Measurements from ENCODE around the gene TSPAN7.

Gene TSPAN7

DNA sequence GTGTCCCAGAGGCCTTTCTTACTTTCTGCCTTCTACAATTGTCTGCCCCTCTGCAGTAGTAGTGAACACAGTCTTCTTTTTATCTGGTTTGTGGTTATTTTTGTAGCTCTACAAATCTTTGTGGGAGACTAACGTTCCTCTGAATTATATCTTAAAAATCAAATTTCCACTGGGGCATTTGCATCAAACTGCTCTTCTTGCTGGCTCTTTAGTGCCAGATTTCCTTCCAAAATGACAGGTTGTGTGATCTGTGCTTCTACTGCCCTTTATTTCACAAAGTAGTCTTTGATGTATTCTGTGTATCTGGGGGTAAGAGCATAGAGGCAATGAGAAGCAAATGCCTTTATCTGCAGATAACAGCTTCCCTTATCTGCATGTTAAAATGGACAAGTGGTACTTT, 34.5 kb downstream of the TSPAN7 start:
- no peak for DNase-seq (ENCODE audit: low read depth)

DNA sequence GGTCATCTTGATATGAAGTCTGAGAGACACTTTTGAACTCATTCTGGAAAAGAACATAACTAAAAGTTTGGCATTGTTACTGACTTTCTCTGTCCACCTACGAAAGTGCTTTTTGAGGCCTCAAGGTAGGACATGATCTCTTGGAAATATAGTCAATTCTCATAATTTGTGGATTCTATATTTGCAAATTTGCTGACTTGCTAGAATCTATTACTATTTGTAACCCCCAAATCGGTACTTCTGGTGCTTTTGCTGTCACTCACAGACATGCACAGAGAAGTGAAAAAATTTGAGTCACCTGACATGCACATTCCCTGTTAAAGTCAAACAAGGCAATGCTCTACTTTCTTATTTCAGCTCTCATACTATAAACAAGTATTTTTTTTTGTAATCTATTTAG, 35.6 kb downstream of the TSPAN7 start:
- DNase-seq (ENCODE audit: low read depth), result no peak

DNA sequence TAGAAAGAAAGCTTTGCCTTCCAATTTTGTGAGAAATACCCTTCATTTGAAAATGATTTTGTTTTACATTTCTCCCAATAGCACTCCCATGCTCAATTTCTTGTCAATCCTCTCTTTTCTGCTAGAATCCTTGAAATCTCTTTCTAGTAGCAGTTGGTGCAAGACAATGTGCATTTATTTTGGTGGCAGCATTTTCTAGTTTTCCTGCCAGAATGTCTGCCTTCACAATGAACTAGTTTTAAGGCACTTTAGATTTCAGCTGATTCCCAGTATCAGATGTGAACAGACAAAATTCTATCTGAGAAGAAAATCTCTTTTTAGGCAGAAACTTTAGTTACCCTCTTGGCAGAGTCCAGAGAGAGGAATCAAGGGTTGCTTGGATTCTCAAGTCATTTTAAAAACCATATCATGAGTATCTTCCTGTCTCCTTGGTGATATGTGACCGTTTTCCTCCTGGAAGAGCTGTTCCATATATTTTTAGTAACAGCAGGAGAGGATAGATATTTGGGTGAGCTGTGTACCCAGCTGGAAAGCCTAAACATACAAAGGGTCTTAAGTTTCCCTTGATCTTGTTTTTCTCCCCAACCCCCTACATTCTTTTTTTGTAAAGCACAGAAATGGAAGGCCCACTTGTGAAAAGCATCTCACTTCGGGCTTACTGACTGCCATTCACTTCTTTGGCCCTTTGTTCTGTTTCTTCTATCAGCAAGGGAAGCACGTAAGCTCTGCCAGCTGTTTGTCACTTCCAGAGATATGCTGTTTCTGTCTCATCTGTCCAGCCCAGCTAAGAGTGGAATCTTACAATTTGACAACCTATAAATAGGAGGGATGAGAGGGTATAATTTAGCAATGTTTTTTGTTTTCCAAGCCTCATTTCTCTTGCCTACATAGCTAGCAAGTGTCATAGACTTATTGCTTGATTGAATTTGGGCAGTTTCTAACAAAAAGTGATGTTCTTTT, 38.7 kb downstream of the TSPAN7 start:
- no peak for DNase-seq (ENCODE audit: low read depth)

DNA sequence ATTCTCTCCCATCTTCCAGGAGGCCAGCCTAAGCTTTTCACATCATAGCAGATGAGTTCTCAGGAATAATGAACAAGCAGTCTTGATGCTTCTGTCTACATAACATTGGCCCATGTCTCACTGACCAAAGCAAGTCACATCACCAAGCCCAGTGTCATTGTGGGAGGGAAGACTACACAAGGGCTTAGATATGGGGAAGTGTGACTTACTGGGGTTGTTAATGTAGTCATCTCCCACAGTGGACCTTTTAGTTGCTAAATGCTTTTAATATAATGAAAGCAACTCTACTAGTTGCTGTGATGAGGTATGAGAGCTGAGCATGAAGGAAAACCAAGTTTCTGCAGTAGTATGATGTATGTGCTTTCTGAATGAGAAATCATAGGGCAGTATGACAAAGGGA, 40.5 kb downstream of the TSPAN7 start:
- DNase-seq (ENCODE audit: low read depth), result no peak

DNA sequence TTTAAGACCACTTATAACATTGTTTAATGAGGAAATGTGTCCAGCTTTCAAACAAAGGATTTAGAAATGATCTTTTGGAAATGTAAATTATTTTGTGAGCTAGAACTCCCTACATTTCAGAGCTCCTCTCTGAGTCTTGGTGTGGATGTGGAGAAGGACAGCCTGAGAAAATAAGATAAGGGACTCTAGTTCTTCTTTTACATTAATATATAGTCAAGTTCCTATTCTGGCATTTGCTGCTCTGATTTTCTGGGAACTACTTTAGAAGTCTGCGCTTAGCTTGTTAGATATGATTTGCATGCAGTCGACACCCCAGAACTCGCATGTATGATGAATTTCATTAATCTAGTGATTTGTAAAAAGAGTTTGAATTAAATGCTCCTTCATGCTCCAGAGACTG, 45.5 kb downstream of the TSPAN7 start:
- no peak for DNase-seq (ENCODE audit: low read depth)

DNA sequence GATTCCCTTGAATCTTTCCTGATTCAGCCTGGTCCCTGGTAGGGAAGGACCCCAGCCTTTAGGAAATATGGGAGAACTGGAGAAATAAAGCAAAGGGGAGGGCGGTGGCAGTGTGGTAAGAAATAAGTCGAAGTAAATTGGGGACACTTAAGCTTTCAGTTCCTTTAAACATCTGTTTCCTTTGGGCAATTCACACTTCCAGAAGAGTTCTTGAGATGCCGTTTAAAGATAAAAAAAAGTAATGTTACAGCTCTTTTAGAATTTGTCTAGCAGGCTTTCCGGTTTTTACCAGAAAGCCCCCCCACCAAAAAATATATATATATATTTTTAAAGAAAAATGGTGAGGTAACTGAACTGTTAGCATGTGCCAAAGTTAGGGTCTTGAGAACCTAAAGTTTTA, 46.6 kb downstream of the TSPAN7 start:
- DNase-seq (ENCODE audit: low read depth), result no peak

DNA sequence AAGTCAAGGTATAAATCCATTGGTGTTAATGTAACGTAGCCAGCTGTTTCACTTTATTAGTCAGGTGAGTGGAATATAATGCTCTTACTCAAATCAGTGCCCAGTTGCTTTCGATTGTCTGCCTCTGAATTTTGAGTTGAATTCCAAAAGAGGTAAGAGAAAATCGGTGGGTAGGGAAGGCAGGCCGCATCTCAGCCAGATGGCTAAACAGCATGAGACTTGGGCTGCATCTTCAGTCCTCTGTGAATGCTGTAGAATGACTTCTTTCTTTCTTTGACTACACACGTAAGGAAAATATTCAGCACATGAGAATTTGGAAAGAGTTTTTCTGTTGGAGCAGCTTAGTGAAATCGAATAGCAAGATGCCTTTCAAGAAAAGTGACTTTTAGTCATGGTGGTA, 49.5 kb downstream of the TSPAN7 start:
- no peak for DNase-seq (ENCODE audit: low read depth)

DNA sequence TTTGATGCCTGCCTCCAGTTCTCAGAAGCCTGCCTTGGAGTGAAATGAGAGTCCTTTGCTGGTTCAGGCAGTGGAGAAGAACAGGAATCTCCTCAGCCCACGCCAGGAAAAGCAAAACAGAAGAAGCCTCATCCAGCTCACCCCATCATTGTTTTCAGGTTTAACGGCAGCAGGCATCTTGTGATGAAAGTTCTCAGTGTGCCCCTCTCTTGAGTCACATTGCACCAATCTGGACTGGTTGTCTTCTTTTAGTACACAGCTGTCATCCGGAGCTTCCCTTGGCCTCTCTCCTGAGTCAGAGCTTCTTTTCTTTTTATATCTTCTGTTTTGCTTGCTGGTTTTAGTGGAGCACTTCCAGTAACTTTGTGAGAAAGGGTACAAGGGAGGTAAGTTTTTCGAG, 50.9 kb downstream of the TSPAN7 start:
- DNase-seq (ENCODE audit: low read depth), result no peak

DNA sequence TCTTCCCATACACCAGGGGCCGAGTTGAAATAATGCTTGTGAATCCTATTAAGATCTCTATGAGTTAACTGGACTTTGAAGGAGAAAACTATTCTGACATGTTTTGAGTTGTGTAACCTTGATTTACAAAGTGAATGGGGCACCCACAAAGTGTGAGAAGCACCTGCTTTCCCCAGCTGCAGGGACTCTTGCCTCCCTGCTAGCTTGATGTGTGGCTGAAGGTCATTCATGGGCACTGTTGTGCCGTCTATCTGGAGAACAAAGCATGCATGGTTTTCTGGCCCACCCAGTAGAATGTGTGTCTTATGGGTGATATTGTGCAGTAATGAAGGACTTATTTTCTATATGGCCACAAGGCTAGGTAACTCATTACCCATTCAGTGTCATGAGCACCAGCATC, 53.1 kb downstream of the TSPAN7 start:
- DNase-seq (ENCODE audit: low read depth), result no peak

DNA sequence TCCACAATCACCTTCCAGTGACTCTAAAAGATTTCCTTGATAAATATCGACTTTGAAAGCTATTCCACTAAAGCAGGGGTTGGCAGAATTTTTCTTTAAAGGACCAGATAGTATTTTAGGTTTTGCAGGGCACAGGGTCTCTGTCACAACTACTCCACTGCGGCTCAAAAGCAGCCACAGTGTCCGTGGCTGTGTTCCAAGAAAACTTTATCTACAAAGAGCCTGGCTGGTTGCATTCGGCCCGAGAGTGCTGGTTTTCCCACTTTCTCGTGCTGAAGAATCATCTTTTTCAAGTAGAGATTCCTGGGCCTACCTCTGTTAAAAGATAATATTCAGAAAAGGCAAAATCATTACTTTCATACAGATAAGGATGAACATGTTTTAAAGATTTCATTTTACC, 55.6 kb downstream of the TSPAN7 start:
- no peak for DNase-seq (ENCODE audit: low read depth)

DNA sequence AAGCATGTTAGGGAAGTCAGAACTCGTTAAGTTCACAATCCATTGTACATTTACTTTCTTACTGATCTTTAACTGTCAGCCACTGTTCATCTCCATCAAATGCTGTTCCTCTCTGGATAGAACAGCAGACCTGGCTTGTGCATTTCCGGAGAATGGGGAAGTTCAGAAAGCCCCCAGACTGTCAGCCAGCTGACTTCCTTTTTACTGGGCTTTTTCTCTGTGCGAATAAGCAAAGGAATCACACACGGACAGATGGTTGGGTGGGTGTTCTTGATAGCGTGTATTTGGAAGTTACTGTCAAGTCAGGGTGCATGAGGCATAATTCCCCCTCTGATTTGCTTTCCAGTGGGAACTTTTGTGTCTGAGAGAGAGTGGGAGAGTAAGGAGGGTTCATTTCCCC, 56.8 kb downstream of the TSPAN7 start:
- DNase-seq (ENCODE audit: low read depth), result no peak

DNA sequence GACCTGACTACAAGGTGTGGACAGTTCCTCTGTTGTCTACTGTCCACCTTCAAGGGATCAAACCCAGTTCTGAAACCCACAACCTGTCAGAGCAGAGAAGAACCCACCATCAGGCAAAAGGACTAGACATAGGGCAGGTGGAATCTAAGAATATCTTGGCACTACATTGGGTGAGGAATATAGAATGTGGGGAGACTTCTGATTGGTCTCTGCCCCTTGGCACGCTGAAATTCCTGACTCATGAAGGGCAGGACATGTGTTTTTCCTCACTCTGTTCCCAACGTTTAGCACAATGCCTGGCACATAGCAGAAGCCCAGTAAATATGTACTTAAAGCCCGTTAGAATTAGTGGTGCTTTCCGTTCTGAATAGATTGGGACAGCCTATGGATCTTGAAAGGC, 59.3 kb downstream of the TSPAN7 start:
- no peak for DNase-seq (ENCODE audit: low read depth)

DNA sequence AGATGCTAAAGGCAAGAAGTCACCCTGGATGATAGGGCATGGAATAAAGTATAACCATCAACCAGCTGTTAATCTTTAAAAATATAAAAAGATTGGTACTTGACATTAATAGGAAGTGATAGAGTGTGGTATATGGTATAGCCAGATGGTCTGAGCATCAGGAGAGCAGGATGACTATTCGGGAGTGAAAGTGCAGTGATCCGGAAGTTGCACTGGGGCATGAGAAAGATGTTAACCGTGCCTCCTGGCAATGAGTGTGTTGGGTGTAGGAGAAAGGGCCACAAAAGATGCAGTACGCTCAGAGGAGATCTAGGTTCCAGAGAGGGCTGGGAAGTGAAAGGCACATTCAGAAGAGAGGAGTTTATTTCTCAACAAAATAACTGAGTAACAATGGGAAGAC, 65.0 kb downstream of the TSPAN7 start:
- DNase-seq (ENCODE audit: low read depth), result no peak

DNA sequence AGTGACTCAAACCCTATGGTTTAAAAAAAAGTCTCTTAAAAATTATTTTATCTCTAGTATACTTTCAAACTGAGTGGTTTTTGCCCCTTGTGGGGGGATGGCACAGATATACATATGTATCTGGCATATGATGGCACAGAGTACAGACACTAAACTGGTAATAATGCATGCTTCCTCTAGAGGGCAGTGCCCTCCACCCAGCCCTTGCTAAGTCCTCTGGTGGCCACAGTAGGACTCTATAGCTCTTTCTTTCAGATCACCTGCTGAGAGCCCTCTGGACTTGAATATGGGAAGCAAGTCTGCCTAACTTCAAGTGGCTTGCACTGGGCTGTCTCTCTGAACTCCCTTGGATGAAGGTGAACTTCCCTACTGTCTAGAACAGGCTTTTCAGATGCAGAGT, 66.3 kb downstream of the TSPAN7 start:
- DNase-seq (ENCODE audit: low read depth), result no peak

DNA sequence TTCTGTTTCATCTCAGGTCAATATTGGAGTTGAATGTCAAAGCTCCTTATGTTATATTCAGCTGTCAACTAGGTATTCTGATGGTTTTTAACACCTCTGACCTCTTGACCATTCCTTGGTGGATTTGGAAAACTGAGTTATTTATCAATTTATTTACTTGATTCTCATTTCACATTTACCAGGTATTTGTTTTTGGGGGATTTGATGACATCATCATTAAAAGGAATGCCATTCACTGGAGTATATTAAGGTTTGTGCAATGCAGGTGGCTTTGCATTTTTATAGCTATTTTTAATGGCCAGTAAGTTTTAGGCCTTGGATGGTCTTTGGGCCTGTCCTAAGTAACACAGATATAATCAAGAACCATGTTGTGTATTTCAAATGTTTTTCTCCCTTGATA, 67.2 kb downstream of the TSPAN7 start:
- DNase-seq (ENCODE audit: low read depth), result no peak

DNA sequence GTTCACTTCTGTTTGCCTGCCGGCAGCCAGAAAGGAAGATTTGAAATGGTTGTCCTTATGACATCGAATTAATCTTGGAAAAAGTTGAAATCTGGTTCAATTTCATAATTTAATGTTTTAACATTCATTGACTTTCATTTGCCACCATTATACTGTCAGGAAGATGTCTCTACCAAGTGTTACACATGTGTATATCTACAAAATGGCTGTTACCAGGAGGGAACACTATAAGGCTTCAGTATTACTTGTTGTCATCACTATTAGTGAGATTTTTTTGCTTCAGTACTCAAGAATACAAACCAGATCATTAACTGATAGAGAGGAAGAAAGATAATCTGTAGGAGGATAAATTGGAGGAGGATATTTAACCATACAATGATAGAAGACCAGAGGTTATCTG, 71.2 kb downstream of the TSPAN7 start:
- no peak for DNase-seq (ENCODE audit: low read depth)

DNA sequence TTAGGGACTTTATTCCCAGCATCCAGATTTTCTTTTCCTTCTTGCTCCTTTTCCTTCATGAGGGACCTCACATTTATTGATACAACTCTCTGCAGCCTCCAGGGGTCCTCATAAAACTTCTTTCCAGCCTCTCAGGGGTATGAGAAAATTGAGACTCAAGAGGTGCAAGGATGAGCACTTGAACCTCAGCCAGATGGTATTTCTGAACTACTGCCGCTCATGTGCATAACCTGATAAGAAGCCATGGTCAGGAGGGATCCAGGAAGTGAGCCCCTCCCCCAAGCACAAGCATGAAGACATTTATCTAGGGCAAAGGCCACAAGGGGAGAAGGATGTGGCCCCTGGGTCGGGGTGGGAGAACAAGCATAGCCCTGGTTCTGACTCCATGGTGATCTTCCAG, 73.3 kb downstream of the TSPAN7 start:
- DNase-seq (ENCODE audit: low read depth), result no peak

DNA sequence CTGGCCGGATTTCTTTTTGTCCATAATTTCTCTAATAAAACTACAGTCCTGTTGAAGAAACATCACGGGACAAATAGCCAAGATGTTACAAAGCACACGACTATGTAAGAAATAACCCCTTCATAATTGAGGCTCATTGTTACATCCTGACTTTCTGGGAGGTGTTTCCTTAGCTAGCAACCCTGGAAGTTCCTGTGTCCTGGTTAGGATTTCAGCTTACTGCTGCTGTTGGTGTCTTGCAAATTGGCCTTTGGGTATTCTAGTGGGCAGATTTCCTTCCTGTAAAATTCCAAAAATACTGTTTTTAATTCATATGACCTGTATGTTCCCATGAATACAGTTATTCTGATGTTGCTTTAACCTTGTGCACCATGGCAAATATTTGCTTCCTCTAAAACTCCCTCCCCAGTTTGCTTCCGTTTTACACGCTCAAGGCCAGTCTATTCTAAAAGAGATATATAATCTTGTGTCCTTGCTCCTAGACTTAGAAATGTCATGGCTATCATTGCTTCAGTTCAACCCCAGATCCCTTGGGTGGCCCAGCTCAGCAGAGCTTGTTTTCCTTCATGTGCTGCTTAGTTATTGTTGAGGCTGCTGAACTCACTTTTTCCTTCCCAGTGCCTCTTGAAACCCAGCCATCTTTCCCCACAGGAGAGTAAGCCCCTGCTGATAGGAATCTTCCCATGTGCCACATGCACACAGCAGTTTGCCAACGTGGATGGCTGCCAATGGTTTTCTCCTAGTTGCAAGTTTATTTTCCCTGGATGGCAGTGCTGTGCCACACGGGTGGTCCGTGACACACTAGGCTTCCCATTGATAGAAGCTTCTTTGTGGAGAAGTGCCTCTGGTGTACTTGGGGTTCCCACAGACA, 75.8 kb downstream of the TSPAN7 start:
- no peak for DNase-seq (ENCODE audit: low read depth)

DNA sequence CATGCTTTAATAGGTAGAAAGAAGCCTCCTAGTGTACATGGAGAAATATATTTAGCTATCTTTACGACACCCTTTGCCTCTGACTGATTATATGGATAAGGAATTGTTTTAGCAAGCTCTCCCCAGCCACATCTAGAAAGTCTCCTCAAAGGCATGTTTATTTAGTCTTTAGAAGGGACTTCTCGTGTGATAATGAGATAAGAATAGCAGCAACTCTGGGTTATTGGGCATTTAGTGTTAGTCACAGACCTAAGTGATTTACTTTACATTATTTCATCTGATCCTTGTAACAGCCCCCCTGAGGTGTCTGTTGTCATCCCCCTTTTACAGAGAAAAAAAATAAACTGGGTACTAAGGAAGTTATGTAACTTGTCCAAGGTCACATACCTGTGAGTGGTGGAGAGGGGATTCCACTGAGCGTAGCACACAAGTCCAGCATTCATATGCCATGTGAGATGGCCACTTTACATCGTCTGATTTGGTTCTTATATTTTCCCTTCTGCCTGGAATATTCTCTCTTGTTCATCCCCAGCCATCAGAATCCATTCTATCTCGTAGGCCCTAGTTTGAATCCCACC, 77.7 kb downstream of the TSPAN7 start:
- DNase-seq (ENCODE audit: low read depth), result no peak

DNA sequence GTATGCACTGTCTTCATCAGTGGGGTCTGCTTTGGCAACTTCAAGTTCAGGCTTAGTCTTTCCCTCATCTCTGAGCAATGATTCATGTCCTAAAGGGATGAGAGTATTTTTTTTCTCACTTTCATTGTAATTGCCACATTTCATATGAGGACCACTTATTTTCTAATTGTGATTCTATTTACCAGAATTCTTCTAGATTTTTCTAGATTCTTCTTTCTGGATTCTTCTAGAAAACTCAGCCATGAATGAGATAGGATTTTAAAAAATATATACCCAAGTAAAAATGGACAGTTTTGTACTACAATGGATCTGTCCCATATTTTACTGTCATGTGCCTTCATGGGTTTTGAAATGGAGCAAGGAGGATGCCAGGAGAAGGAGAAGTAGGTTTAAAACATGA, 78.4 kb downstream of the TSPAN7 start:
- no peak for DNase-seq (ENCODE audit: low read depth)

DNA sequence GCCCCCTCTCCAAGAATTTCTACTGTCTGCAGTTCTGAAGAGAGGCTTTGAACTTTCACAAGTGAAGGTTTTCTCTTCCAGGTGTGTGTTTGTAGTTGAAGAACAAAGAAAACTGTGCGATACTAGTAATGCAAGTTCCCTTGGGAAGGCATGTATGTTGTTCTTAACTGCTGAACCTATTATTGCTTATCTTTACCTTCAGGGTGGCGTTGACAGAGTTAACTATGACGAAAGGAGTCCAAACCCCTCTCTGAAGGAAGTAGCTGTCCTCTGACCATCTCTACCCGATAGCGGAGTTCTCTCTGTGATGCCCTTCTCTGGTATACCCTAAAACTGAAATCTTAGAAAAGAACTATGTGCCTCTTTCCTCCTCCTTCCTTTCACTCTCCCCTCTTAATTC, 79.9 kb downstream of the TSPAN7 start:
- no peak for DNase-seq (ENCODE audit: low read depth)

DNA sequence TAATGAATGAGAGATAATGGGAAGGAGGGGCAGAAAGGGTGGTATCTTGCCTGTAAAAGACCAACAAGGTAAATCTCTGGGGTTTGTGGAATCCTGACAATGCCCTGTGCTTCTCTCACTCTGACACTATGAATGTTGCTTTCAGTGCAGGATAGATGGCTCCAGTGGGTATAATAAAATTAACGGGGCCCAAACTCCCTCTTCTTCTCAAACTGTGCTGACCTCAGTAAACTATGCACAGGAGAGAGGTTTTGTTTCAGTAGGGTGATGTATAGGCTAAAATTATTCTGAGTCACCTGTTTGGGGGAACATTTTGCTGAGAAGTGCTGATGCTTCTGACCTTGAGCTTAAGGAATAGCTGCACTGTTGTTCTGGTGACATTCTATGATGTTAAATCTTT, 82.6 kb downstream of the TSPAN7 start:
- no peak for DNase-seq (ENCODE audit: low read depth)

DNA sequence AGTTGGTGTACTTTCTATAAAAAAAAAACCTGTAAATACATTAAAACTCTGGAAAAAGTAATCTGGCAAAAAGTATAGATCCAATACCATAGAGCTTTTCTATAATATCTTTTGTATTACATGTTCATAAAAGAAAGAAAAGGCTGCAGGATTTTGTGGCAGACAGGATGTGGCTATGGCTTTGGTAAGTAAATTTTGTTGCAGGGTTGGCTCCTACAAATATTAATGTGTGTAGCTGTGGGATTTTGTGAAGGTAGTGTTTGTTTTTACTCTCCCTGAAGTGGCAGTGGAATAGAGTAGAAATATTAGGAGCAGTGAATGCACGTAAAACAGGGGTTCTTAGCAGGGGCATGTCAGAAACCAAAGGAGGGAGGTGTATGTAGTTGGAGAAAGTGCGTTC, 84.8 kb downstream of the TSPAN7 start:
- DNase-seq (ENCODE audit: low read depth), result no peak

All from fibroblast of gingiva (primary cell).